Activated effector memory CD4-positive, alpha-beta T cell treated with anti-CD3 and anti-CD28 coated beads, Interleukin-2, amount 50 U/mL, for 16 hours (primary cell): ENCODE data around the gene LIMD2.

Experiments used
- DNase-seq: peaks from one replicate; pipeline ENCODE4 v3.0.0-alpha.2; 2020

Gene LIMD2

GRCh38 chr17:63679214-63679613, 20.7 kb downstream of the LIMD2 start:
- DNase-seq, result no peak

- DNase-seq, result no peak
Observed at GRCh38 chr17:63676584-63676983, 23.3 kb downstream of the LIMD2 start.

- no peak for DNase-seq
Observed at GRCh38 chr17:63675607-63676546, 24.0 kb downstream of the LIMD2 start.

- no peak for DNase-seq
Observed at GRCh38 chr17:63675231-63675606, 24.7 kb downstream of the LIMD2 start.

GRCh38 chr17:63672856-63673255, 27.1 kb downstream of the LIMD2 start:
- DNase-seq, result no peak

GRCh38 chr17:63665527-63666214, 34.3 kb downstream of the LIMD2 start:
- DNase-seq, result no peak

- no peak for DNase-seq
Observed at GRCh38 chr17:63659850-63660249, 40.1 kb downstream of the LIMD2 start.

- DNase-seq, result no peak
Observed at GRCh38 chr17:63658366-63658765, 41.6 kb downstream of the LIMD2 start.

GRCh38 chr17:63657786-63658185, 42.1 kb downstream of the LIMD2 start:
- no peak for DNase-seq

GRCh38 chr17:63653050-63653449, 46.9 kb downstream of the LIMD2 start:
- DNase-seq, result no peak

- DNase-seq, result no peak
Observed at GRCh38 chr17:63652106-63652505, 47.8 kb downstream of the LIMD2 start.

GRCh38 chr17:63649813-63650212, 50.1 kb downstream of the LIMD2 start:
- DNase-seq, result no peak

- DNase-seq, result no peak
Observed at GRCh38 chr17:63647936-63648335, 52.0 kb downstream of the LIMD2 start.

GRCh38 chr17:63647065-63647725, 52.7 kb downstream of the LIMD2 start:
- DNase-seq, result no peak

- no peak for DNase-seq
Observed at GRCh38 chr17:63646488-63646806, 53.5 kb downstream of the LIMD2 start.
